GM20000 (cell line): ENCODE data around the gene SH3RF3.
A peak's percentile ranks its signal among the peaks of the same experiment; 100 is the strongest.

Experiments
- DNase-seq: peaks from one replicate; pipeline ENCODE4 v3.0.0; 2012; ENCODE audit warnings: low spot score
- TF ChIP-seq, protein P1 (sequence below): IDR thresholded peaks from 2 replicates; pipeline ENCODE4 v1.5.1; 2012; ENCODE audit warnings: mild to moderate bottlenecking, control low read depth; ENCODE audit errors: extremely low read depth, missing control alignments

The SH3RF3 gene

DNA sequence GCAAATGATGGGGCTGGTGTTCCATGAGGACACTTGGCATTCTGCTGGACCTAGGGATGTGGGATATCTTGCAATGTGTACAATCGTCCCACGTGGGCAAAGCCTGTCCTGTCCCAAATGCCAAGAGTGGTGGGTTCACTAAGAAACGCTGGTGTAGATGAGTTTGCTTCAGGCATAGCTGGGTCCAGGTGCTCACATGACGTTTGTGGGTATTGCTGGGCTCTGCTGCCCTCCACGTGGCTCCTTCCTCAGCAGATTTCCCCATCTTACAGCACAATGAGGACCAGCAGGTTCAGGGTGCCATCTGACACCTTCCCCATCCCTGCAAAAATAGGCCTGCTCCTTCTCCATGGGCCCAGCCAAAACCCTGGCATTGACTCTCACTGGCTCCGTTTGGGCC is 378.8 kb downstream of the SH3RF3 start:
- TF ChIP-seq, protein P1, sequence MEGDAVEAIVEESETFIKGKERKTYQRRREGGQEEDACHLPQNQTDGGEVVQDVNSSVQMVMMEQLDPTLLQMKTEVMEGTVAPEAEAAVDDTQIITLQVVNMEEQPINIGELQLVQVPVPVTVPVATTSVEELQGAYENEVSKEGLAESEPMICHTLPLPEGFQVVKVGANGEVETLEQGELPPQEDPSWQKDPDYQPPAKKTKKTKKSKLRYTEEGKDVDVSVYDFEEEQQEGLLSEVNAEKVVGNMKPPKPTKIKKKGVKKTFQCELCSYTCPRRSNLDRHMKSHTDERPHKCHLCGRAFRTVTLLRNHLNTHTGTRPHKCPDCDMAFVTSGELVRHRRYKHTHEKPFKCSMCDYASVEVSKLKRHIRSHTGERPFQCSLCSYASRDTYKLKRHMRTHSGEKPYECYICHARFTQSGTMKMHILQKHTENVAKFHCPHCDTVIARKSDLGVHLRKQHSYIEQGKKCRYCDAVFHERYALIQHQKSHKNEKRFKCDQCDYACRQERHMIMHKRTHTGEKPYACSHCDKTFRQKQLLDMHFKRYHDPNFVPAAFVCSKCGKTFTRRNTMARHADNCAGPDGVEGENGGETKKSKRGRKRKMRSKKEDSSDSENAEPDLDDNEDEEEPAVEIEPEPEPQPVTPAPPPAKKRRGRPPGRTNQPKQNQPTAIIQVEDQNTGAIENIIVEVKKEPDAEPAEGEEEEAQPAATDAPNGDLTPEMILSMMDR, result no peak
- no peak for DNase-seq

DNA sequence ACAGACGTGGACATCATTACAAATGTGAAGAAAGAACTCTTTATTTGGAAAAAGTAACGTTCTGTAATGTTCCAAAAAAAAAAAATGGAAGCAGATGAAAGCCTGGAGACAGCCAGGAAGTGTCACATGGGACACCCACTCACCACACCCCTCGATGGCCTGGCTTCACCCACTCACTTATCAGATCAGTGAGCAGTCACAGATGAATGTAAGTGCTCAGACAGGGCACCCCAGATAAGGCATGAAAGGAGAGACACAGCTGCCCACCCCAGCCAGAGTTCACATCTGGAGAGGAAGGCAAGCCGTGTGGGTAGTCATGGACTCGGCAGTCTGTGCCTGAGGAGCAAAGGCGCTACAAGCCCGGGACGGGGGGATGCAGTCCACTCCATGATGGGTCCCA is 379.6 kb downstream of the SH3RF3 start:
- no peak for DNase-seq
- TF ChIP-seq, protein P1, result no peak

DNA sequence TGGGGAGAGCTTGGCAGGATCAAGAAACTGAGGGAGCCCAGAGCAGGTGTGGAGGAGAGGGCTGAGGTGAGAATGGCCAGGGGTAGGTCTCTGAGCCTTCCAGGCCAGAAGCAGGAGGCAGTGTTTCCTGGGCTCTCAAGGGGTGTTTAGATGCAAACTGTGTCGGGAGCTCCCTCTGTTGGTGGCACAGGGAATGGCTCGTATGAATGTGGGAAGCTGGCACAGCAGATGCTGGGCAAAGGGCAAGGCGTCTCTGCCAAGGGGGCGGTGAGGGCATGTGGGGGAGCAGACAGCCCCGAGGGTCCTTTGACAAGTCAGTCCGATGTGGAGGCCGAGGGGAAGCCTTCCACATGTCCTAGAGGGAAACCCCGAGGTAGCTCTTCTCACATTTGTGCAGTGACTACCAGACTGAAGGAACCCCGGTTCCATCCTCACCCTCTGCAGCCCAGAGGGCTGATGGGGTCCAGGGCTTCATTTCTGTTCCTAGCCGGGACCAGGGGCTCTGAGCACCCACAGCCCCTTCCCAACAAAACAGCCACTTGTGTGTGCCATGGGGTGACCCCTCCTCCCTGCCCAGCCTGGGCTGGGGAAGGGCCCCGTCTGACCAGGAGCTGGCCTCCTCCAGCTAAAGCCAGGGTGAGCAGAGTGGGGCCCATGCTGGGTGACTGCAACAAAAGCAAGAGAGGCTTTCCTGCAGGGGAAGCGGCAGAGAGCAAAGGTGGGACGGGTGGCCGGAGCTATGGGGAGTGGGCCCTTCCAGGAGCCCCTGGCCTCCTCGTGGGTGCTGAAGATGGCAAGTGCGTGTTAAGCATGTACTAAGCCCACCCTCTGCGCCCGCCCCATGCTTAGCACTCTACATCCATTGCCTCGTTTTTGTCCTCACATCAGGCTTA is 381.4 kb downstream of the SH3RF3 start:
- peak; percentile 84 for DNase-seq
- TF ChIP-seq, protein P1, result peak; percentile 88

DNA sequence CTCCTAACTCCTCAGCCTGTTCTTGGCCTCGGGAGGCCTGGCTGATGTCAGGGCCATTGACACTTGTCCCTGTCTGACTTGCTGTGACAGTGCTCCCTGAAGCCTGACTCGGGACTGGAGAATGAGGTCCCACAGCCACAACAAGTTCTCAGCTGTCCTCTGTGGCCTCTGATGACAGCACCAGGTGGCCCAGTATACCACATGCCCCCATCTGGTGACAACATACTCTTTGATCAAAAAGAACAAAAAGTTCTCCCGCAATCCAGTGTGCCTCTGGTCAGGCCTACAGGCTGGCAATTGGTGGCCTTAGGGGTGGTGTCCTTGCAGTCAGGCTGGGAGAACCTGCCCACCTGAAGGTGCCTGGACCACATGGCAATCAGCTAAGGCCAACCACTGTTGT is 382.2 kb downstream of the SH3RF3 start:
- DNase-seq, result no peak
- TF ChIP-seq, protein P1, result no peak

DNA sequence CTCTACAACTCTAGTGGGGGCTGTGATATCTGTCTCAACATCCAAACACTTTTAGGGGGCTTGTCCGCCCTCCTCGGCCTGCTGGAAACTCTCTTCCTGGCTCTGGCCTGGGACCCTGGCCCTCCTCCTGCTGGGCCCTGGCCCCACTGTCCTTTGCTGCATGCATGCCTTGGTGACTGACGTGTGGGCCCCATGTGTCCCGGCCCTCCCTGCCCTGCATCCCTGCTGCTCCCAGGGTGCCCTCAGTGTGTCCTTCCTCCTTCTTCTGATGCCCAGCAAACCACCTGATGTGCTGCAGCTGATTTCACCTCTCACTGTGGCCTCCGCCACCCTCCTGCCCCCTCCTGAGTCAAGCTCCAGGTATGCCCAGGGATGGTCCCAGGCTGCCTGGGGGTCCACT is 383.1 kb downstream of the SH3RF3 start:
- TF ChIP-seq, protein P1, result no peak

DNA sequence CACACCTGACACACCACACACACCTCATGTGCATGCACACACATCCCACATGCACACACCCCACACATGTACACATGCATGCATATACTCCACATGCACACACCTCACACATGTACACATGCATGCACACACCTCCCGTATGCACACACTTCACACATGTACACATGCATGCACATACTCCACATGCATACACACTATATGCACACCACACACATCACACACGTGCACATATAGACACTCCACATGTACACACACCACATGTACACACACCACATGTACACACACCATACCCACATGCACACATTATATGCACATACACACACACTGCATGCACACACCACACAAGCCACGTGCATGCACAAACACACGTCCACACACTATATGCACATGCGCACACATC is 384.2 kb downstream of the SH3RF3 start:
- no peak for DNase-seq
- TF ChIP-seq, protein P1, result no peak

More for the DNA sequence above, 383.1 kb downstream of the SH3RF3 start:
- DNase-seq, result no peak

DNA sequence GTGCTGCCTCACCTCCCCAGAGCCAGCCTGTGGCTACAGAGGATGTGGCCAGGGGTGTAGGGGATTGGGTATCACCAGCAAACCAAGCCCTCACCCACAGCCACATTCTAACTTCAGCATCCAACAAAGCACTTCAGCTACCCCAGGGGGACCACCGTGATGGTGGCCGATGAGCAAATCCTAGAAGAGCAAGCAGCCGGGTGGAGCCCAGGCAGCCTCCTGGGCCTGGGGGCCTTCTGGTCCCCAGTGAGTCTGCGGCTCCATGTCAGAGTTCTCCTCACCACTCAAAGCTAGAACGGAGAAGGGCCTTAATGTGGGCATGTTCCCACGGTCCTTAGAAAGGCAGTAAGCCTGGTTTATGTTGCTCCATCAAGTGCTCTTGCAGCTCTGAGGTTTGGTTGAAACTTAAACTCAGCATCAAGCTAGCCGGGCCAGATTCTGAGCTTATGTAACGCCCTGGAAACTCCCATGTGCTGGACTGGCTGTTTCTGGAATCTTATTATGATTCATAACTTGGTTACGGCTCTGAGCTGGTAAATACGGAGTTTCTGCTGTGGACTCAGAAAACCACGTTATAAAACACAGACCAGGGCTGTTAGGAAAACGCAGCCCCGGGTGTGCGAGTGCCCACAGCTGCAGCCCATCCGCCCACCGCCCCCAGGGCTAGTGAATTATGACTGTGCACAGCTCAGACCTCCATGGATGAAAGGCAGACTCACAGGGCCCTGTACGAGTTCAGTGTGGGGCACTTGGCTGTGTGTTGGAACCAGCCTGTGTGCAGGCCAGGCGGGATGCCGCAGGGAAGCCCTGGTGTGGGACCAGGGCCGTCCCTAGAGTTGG is 385.0 kb downstream of the SH3RF3 start:
- DNase-seq, result peak; percentile 69

More for the DNA sequence above, 385.0 kb downstream of the SH3RF3 start:
- TF ChIP-seq, protein P1, result no peak
